Medulla oblongata (tissue), 1 donor: ENCODE measurements around the gene AEBP1.

ENCODE experiments used
- DNase-seq: peaks from one replicate; pipeline ENCODE4 v3.0.0-alpha.2; 2015; ENCODE audit errors: extremely low spot score

AEBP1 gene

GRCh38 chr7:44066494-44067063 lies 37.6 kb upstream of the AEBP1 start:
- DNase-seq, result no peak

- DNase-seq, result no peak
These were observed 36.8 kb upstream of the AEBP1 start for GRCh38 chr7:44067064-44067951.

- DNase-seq, result no peak
These were observed 36.1 kb upstream of the AEBP1 start for GRCh38 chr7:44068054-44068453.

GRCh38 chr7:44071726-44072363 lies 32.3 kb upstream of the AEBP1 start:
- no peak for DNase-seq

- peak; percentile 64 for DNase-seq
These were observed 31.5 kb upstream of the AEBP1 start for GRCh38 chr7:44072364-44073231.

GRCh38 chr7:44073664-44074348 lies 30.3 kb upstream of the AEBP1 start:
- DNase-seq, result peak; percentile 89

- DNase-seq, result no peak
These were observed 29.8 kb upstream of the AEBP1 start for GRCh38 chr7:44074349-44074695.

GRCh38 chr7:44075296-44076075 lies 28.7 kb upstream of the AEBP1 start:
- no peak for DNase-seq

- no peak for DNase-seq
These were observed 27.8 kb upstream of the AEBP1 start for GRCh38 chr7:44076101-44076895.

- DNase-seq, result no peak
These were observed 27.1 kb upstream of the AEBP1 start for GRCh38 chr7:44077061-44077460.

GRCh38 chr7:44077681-44078091 lies 26.5 kb upstream of the AEBP1 start:
- DNase-seq, result no peak

- no peak for DNase-seq
These were observed 25.6 kb upstream of the AEBP1 start for GRCh38 chr7:44078521-44078920.

GRCh38 chr7:44079331-44080021 lies 24.7 kb upstream of the AEBP1 start:
- DNase-seq, result no peak

- no peak for DNase-seq
These were observed 24.0 kb upstream of the AEBP1 start for GRCh38 chr7:44080118-44080517.

GRCh38 chr7:44080686-44081265 lies 23.4 kb upstream of the AEBP1 start:
- no peak for DNase-seq

- DNase-seq, result no peak
These were observed 22.8 kb upstream of the AEBP1 start for GRCh38 chr7:44081266-44081748.

GRCh38 chr7:44082541-44083207 lies 21.5 kb upstream of the AEBP1 start:
- DNase-seq, result peak; percentile 99

GRCh38 chr7:44083796-44084195 lies 20.3 kb upstream of the AEBP1 start:
- no peak for DNase-seq
